ENCODE results near the gene CADPS2. TPM values are rescaled to one million over a fixed set of nuclear protein-coding genes. Genes with fewer than 3 reads are reported as not detected.

The CADPS2 gene
- total and polyA plus RNA-seq, 10 of the 15 experiments (the other 5 are each of a cell fraction or from before 2014, with no cell fraction given) = 0.05 to 7.5 (median 0.25) TPM

- ChIA-PET POLR2A (no interaction called here), CTCF (interaction anchor here (1.1 kb wide), 1 partner anchor 12 kb away, joined by 3 read pairs; no protein-coding TSS in a partner anchor)
- TF ChIP-seq REST (IDR thresholded peaks at IDR 0.05; ENCODE audit: low read depth, low read length) (no peak), ZNF274 (IDR thresholded peaks at IDR 0.05; ENCODE audit: insufficient read depth, insufficient read length) (no peak), BRCA1 (IDR thresholded peaks at IDR 0.05; ENCODE audit: low read depth, low read length) (no peak), MLLT1 (IDR thresholded peaks at IDR 0.05) (no peak), SRF (IDR thresholded peaks at IDR 0.05; ENCODE audit: low read depth in 2 of 2, low read length in 2 of 2) (no peak), SP1 (IDR thresholded peaks at IDR 0.05; ENCODE audit: low read depth, low read length) (no peak), PBX3 (IDR thresholded peaks at IDR 0.05; ENCODE audit: insufficient replicate concordance, low read depth, low read length) (no peak), NFYA (IDR thresholded peaks at IDR 0.05; ENCODE audit: borderline replicate concordance, low read depth, low read length) (no peak), SKIL (IDR thresholded peaks at IDR 0.05; ENCODE audit: low read depth, poor library complexity, severe bottlenecking) (no peak), CBX3 (IDR thresholded peaks at IDR 0.05; ENCODE audit: borderline replicate concordance, low read depth) (no peak), ZSCAN29 (IDR thresholded peaks at IDR 0.05) (no peak), ETV6 (conservative IDR thresholded peaks at IDR 0.05 in 1 of 2, IDR thresholded peaks at IDR 0.05 in 1 of 2; ENCODE audit: borderline replicate concordance in 1 of 2, low read depth in 1 of 2) (no peak), SIN3A (IDR thresholded peaks at IDR 0.05; ENCODE audit: low read depth, low read length) (no peak)
These were observed 2.9 kb upstream of the CADPS2 start for GRCh38 chr7:122889116-122889515.

More at GRCh38 chr7:122889116-122889515, 2.9 kb upstream of the CADPS2 start:
- H3K4me2 ChIP-seq (ENCODE audit: control insufficient read depth, insufficient read depth) = no peak overlapping the region
- H3K36me3 ChIP-seq (ENCODE audit: control insufficient read depth in 2 of 2, insufficient read depth in 2 of 2, low read length in 1 of 2) = no peaks in the 10 kb centered on the region
- H2AFZ ChIP-seq (ENCODE audit: control insufficient read depth, low read depth, low read length) = no peak overlapping the region
- DNase-seq (ENCODE audit: low read depth, low spot score) (no peak), FAIRE-seq (no peak), ATAC-seq (no peak)
- peaks cover 6 to 10% of the 10 kb centered on the region in 2 experiments; a peak in 3 of 4 replicates for H3K27me3 ChIP-seq (replicated peaks in 1 of 2; ENCODE audit: control insufficient read depth in 2 of 2, insufficient read depth in 2 of 2, low read length in 1 of 2)
- intact Hi-C loops (cut with micrococcal nuclease; ENCODE audit: unreplicated experiment) = loop anchor here (5.0 kb wide), 2 partner anchors 87 to 347 kb away; no protein-coding TSS in a partner anchor
- 56% methylated on average over 1 of the region's 1 CpG for whole genome bisulfite sequencing (ENCODE audit: insufficient coverage, insufficient replicate concordance, low lambda C conversion rate, missing lambda C conversion rate)
- no peaks in the 10 kb centered on the region; the same call in 1 of the 2 replicates for H3K4me1 ChIP-seq (ENCODE audit: control insufficient read depth, insufficient read depth, low read length)
- SMC1A ChIA-PET (ENCODE audit: uncharacterized antibody, unreplicated experiment) = interaction anchor here (0.7 to 2.3 kb wide), 2 partner anchors 22 to 33 kb away, joined by 4 to 5 read pairs; no protein-coding TSS in a partner anchor
- in situ Hi-C loops (cut with MboI) = no loop called here
- no TSS peak for BruUV-seq (replicated peaks)
- no peak overlapping the region for H3K9ac ChIP-seq (ENCODE audit: control insufficient read depth, insufficient read depth, low read length)
- RAD21 ChIA-PET (ENCODE audit: unreplicated experiment) = no interaction called here
- no peak overlapping the region for H3K4me3 ChIP-seq
- no peak overlapping the region for H3K27ac ChIP-seq (ENCODE audit: control insufficient read depth, insufficient read depth)
- H4K20me1 ChIP-seq (ENCODE audit: control insufficient read depth, insufficient read depth) = no peaks in the 10 kb centered on the region
- H3K9me3 ChIP-seq (replicated peaks; ENCODE audit: control insufficient read depth, insufficient read depth, low read length) = no peaks in the 10 kb centered on the region
- H3K79me2 ChIP-seq (ENCODE audit: control insufficient read depth, insufficient read depth, low read length) = no peaks in the 10 kb centered on the region
